Tibial nerve (tissue), 3 donors: ENCODE measurements around the gene CDK3.

ENCODE experiments used
- POLR2A ChIP-seq, 2 donors: fragments of 450-650 bp; IDR thresholded peaks; one replicate each; pipeline ENCODE4 v1.6.1; 2017; ENCODE audit warnings: antibody characterized with exemption in 2 of 2, mild to moderate bottlenecking in 2 of 2, moderate library complexity in 2 of 2
- TF ChIP-seq, protein P1 (sequence below), 5 experiments: fragments of 200-600 bp in 3 of 5; fragments of 450-650 bp in 2 of 5; sonication (generic) in 3 of 5; IDR thresholded peaks; one replicate each; pipeline ENCODE4 v1.5.1; 2016 to 2019; ENCODE audit warnings: antibody characterized with exemption in 5 of 5, mild to moderate bottlenecking in 3 of 5, moderate library complexity in 2 of 5

DNA sequence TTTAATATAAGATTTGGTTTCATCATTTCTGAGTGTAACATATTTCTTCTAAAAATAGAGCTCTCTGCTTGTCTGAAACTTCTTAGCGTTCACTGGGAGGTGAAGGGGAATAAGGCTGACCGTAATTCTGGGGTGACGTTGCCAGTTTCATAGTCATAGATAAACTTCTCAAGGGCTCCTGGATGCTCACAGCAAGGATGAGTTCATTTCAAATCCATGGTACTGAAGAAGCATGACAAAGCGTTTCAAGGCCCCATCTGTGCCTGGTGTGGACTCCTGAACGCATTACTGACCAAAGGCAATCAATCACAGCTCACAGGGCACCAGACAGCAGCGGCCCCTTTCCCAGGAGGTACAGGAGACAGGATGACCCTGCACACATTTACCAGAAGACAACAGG is 38.5 kb downstream of the CDK3 start:
- no peak for TF ChIP-seq POLR2A (IDR thresholded peaks at IDR 0.05)
- TF ChIP-seq, protein P1, sequence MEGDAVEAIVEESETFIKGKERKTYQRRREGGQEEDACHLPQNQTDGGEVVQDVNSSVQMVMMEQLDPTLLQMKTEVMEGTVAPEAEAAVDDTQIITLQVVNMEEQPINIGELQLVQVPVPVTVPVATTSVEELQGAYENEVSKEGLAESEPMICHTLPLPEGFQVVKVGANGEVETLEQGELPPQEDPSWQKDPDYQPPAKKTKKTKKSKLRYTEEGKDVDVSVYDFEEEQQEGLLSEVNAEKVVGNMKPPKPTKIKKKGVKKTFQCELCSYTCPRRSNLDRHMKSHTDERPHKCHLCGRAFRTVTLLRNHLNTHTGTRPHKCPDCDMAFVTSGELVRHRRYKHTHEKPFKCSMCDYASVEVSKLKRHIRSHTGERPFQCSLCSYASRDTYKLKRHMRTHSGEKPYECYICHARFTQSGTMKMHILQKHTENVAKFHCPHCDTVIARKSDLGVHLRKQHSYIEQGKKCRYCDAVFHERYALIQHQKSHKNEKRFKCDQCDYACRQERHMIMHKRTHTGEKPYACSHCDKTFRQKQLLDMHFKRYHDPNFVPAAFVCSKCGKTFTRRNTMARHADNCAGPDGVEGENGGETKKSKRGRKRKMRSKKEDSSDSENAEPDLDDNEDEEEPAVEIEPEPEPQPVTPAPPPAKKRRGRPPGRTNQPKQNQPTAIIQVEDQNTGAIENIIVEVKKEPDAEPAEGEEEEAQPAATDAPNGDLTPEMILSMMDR (IDR thresholded peaks at IDR 0.05): no peak
